ENCODE measurements around the gene IKBKE.

IKBKE gene

GRCh38 chr1:206497774-206498173 lies 27.5 kb downstream of the IKBKE start:
- TF ChIP-seq TEAD4 (IDR thresholded peaks at IDR 0.05) (no peak), CREB1 (IDR thresholded peaks at IDR 0.05; ENCODE audit: low read depth) (no peak), EP300 (IDR thresholded peaks at IDR 0.05; ENCODE audit: borderline replicate concordance) (no peak), TCF12 (IDR thresholded peaks at IDR 0.05; ENCODE audit: low read depth) (no peak), MAX (IDR thresholded peaks at IDR 0.05) (no peak), TAF1 (IDR thresholded peaks at IDR 0.05; ENCODE audit: low read depth) (no peak), USF1 (IDR thresholded peaks at IDR 0.05) (no peak), ZBTB7A (IDR thresholded peaks at IDR 0.05; ENCODE audit: low read depth) (no peak), YY1 (IDR thresholded peaks at IDR 0.05; ENCODE audit: low read depth) (no peak), REST (IDR thresholded peaks at IDR 0.05; ENCODE audit: low read depth) (no peak), NFIC (IDR thresholded peaks at IDR 0.05) (no peak), CEBPB (IDR thresholded peaks at IDR 0.05) (no peak), EGR1 (IDR thresholded peaks at IDR 0.05) (no peak), FOXM1 (IDR thresholded peaks at IDR 0.05; ENCODE audit: borderline replicate concordance, low read depth) (no peak)

GRCh38 chr1:206498685-206499084 lies 28.4 kb downstream of the IKBKE start:
- no peak for TF ChIP-seq TAF1 (IDR thresholded peaks at IDR 0.05; ENCODE audit: low read depth)
- peak; percentile 78 for TF ChIP-seq TEAD4 (IDR thresholded peaks at IDR 0.05)
- no peak for TF ChIP-seq REST (IDR thresholded peaks at IDR 0.05; ENCODE audit: low read depth)
- no peak for TF ChIP-seq EGR1 (IDR thresholded peaks at IDR 0.05)

- TF ChIP-seq YY1 (IDR thresholded peaks at IDR 0.05; ENCODE audit: low read depth) (no peak), EGR1 (IDR thresholded peaks at IDR 0.05) (no peak), MAX (IDR thresholded peaks at IDR 0.05) (no peak), USF1 (IDR thresholded peaks at IDR 0.05) (no peak), TAF1 (IDR thresholded peaks at IDR 0.05; ENCODE audit: low read depth) (no peak), CEBPB (IDR thresholded peaks at IDR 0.05) (no peak), ZBTB7A (IDR thresholded peaks at IDR 0.05; ENCODE audit: low read depth) (no peak)
Measured at GRCh38 chr1:206500046-206500445, 29.8 kb downstream of the IKBKE start.

GRCh38 chr1:206501881-206502280 lies 31.6 kb downstream of the IKBKE start:
- TF ChIP-seq NFIC (IDR thresholded peaks at IDR 0.05) = no peak
- no peak for TF ChIP-seq TAF1 (IDR thresholded peaks at IDR 0.05; ENCODE audit: low read depth)
- no peak for TF ChIP-seq REST (IDR thresholded peaks at IDR 0.05; ENCODE audit: low read depth)
- TF ChIP-seq YY1 (IDR thresholded peaks at IDR 0.05; ENCODE audit: low read depth) = no peak
- no peak for TF ChIP-seq ZBTB7A (IDR thresholded peaks at IDR 0.05; ENCODE audit: low read depth)

- TF ChIP-seq TCF12 (IDR thresholded peaks at IDR 0.05; ENCODE audit: low read depth) = no peak
- TF ChIP-seq USF1 (IDR thresholded peaks at IDR 0.05) = peak; percentile 21; the same call in 1 of the 2 replicates
Measured at GRCh38 chr1:206502403-206502802, 32.1 kb downstream of the IKBKE start.
